GM10266 (cell line): ENCODE results near the gene B4GALT5.
"Not testable (repeated sequence)": the region's sequence is repeated elsewhere in the genome, so short reads cannot be mapped to it uniquely, and the experiment has no call there.

ENCODE experiments used
- DNase-seq: peaks from one replicate; pipeline ENCODE4 v3.0.0; 2012; ENCODE audit errors: extremely low spot score
- CTCF ChIP-seq: IDR thresholded peaks from 2 replicates; pipeline ENCODE4 v1.5.1; 2012; ENCODE audit warnings: mild to moderate bottlenecking, low read depth; ENCODE audit not compliant: control insufficient read depth, insufficient read depth; ENCODE audit errors: missing control alignments

B4GALT5 gene

GRCh38 chr20:49712996-49713752 lies 504 bp downstream of the B4GALT5 start:
- TF ChIP-seq CTCF: no peak
- DNase-seq: peak; percentile 58

- no peak for TF ChIP-seq CTCF
- DNase-seq: no peak
These were observed 1.1 kb downstream of the B4GALT5 start for GRCh38 chr20:49712646-49712995.

- no peak for TF ChIP-seq CTCF
These were observed 1.6 kb downstream of the B4GALT5 start for GRCh38 chr20:49712118-49712517.

GRCh38 chr20:49711667-49711987 lies 2.1 kb downstream of the B4GALT5 start:
- DNase-seq: no peak
- TF ChIP-seq CTCF: no peak

More at GRCh38 chr20:49712118-49712517, 1.6 kb downstream of the B4GALT5 start:
- no peak for DNase-seq

- no peak for DNase-seq
- no peak for TF ChIP-seq CTCF
These were observed 2.6 kb downstream of the B4GALT5 start for GRCh38 chr20:49710971-49711666.

- no peak for DNase-seq
- no peak for TF ChIP-seq CTCF
These were observed 6.6 kb downstream of the B4GALT5 start for GRCh38 chr20:49707118-49707517.

GRCh38 chr20:49706630-49707091 lies 7.0 kb downstream of the B4GALT5 start:
- no peak for DNase-seq
- no peak for TF ChIP-seq CTCF

- not testable (repeated sequence) for DNase-seq
These were observed 7.8 kb downstream of the B4GALT5 start for GRCh38 chr20:49705893-49706292.
